ENCODE results near the gene MAST4. TPM values are rescaled to one million over a fixed set of nuclear protein-coding genes. Genes with fewer than 3 reads are reported as not detected.

The MAST4 gene
- total RNA-seq, 4 donors from 2014 or later = 55.3 to 148 (median 110) TPM

DNA sequence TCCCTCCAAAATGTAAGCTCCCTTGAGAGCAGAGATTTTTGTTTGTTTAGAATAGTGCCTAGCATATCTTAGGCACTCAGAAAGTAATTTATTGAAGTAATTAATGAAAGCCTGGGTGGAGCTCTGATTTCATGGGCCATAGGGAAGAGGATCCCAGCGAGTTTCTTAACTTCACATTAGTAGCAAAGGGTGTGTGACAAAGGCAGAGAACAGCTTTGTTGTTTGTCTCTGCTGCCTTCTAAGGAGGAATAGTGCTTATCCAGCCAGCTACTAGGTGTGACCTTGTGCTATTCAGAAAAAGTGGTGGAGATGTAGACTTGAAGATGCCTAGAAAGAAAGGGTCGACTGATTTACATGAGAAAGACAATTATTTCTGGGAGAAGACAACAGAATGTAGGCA is 451.4 kb downstream of the MAST4 start:
- peaks cover 9 to 71% (median 22%) of the 10 kb centered on the region in 3 donors for H3K4me1 ChIP-seq
- TF ChIP-seq, protein P1, sequence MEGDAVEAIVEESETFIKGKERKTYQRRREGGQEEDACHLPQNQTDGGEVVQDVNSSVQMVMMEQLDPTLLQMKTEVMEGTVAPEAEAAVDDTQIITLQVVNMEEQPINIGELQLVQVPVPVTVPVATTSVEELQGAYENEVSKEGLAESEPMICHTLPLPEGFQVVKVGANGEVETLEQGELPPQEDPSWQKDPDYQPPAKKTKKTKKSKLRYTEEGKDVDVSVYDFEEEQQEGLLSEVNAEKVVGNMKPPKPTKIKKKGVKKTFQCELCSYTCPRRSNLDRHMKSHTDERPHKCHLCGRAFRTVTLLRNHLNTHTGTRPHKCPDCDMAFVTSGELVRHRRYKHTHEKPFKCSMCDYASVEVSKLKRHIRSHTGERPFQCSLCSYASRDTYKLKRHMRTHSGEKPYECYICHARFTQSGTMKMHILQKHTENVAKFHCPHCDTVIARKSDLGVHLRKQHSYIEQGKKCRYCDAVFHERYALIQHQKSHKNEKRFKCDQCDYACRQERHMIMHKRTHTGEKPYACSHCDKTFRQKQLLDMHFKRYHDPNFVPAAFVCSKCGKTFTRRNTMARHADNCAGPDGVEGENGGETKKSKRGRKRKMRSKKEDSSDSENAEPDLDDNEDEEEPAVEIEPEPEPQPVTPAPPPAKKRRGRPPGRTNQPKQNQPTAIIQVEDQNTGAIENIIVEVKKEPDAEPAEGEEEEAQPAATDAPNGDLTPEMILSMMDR (IDR thresholded peaks at IDR 0.05) = no peak
- TF ChIP-seq POLR2A (IDR thresholded peaks at IDR 0.05) = no peak
- intact Hi-C loops (cut with DNase I) = no loop called here
- no peaks in the 10 kb centered on the region for H3K27me3 ChIP-seq
- 52 to 68% methylated on average over 2 of the region's 2 CpGs for WGBS, 2 donors
- no peak overlapping the region for H3K4me3 ChIP-seq
- no peak for DNase-seq
- no peaks in the 10 kb centered on the region for H3K9me3 ChIP-seq
- peaks cover 0 to 22% (median 0%) of the 10 kb centered on the region in 3 donors for H3K36me3 ChIP-seq
- H3K27ac ChIP-seq = peak overlapping the region in 2 of 4 donors; percentile 2 to 43

DNA sequence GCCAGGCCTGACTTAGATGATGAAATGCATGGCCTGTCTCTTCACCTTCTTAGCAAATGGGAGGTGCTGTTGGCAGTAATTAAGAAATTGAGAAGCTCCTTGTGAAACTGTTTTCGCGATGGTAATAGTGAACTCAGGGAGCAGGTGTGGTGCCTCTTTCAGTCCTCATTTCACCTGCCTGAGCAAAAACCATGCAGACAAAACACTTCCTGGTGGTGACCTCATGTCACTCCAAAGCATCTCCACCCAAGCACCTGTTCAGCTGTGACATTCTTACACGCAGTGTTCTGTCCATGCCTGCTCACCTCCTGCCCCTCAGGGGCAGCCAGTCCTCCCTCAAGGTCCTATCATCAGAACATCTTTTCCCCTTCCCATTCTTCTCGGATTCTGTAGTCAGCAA is 453.9 kb downstream of the MAST4 start:
- 61 to 67% methylated on average over 4 of the region's 4 CpGs for WGBS, 2 donors
- H3K4me1 ChIP-seq = peaks cover 9 to 61% (median 22%) of the 10 kb centered on the region in 3 donors
- H3K36me3 ChIP-seq = peaks cover 0 to 33% (median 0%) of the 10 kb centered on the region in 3 donors
- intact Hi-C loops (cut with DNase I) = no loop called here
- no peaks in the 10 kb centered on the region for H3K27me3 ChIP-seq
- DNase-seq = no peak
- H3K27ac ChIP-seq = peak overlapping the region in 3 of 4 donors; percentile 40 to 54 (median 52)
- no peak for TF ChIP-seq POLR2A (IDR thresholded peaks at IDR 0.05)
- TF ChIP-seq, protein P1 (IDR thresholded peaks at IDR 0.05) = no peak
- H3K4me3 ChIP-seq = no peak overlapping the region
- H3K9me3 ChIP-seq = no peaks in the 10 kb centered on the region

DNA sequence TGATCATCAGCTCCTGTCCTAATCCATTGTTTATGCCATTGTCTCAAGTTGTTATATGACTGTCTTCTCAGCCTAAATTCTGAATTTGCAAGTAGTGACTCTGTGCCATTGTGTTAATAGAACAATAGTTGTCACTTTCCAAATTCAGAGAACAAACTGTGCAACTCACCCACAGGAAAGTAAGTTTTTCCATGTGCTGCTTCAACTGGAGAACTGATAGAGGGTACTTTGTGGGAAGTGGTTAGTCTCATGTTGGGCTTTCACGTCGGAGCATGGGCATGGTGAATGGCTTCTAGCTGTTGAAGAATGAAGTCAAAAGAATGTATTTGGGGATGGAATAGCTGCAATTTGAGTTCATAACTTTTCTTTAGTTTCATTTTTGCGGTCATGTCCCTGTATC is 454.4 kb downstream of the MAST4 start:
- DNase-seq = no peak
- TF ChIP-seq POLR2A (IDR thresholded peaks at IDR 0.05) = no peak
- TF ChIP-seq, protein P1 (IDR thresholded peaks at IDR 0.05) = no peak
- 69 to 81% methylated on average over 3 of the region's 3 CpGs for WGBS, 2 donors
- Histone ChIP-seq H3K27me3 (no peaks in the 10 kb centered on the region), H3K4me1 (peaks cover 9 to 56% (median 22%) of the 10 kb centered on the region in 3 donors), H3K36me3 (peaks cover 0 to 35% (median 0%) of the 10 kb centered on the region in 3 donors), H3K9me3 (no peaks in the 10 kb centered on the region), H3K27ac (peak overlapping the region in 3 of 4 donors; percentile 40 to 54 (median 52)), H3K4me3 (no peak overlapping the region)
- intact Hi-C loops (cut with DNase I) = no loop called here

DNA sequence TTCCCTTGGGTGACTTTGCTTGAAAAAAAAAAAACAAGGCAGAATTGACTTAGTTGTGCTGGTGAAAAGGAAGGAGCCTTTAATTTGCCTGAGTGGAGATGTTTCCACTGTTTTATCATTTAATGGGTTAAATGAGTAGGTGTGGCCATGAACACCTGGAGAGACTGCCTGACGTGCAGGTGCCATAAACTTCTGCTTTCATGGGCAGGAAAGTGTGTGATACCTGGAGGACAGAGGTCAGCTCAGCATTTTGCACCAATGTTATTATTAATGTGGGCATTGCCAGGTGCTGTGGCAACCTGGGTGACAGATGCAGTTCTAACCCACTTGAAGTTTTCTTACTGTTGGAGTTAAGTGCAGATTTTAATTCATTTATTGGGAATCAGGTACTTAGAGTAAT is 455.0 kb downstream of the MAST4 start:
- TF ChIP-seq, protein P1 (IDR thresholded peaks at IDR 0.05) = no peak
- no peak for TF ChIP-seq POLR2A (IDR thresholded peaks at IDR 0.05)
- H3K36me3 ChIP-seq = peaks cover 0 to 40% (median 0%) of the 10 kb centered on the region in 3 donors
- H3K9me3 ChIP-seq = no peaks in the 10 kb centered on the region
- peaks cover 9 to 51% (median 22%) of the 10 kb centered on the region in 3 donors for H3K4me1 ChIP-seq
- DNase-seq = no peak
- peak overlapping the region in 2 of 4 donors; percentile 17 to 54 for H3K27ac ChIP-seq
- 42 to 50% methylated on average over 1 of the region's 1 CpG for WGBS, 2 donors
- intact Hi-C loops (cut with DNase I) = no loop called here
- no peaks in the 10 kb centered on the region for H3K27me3 ChIP-seq
- H3K4me3 ChIP-seq = no peak overlapping the region

DNA sequence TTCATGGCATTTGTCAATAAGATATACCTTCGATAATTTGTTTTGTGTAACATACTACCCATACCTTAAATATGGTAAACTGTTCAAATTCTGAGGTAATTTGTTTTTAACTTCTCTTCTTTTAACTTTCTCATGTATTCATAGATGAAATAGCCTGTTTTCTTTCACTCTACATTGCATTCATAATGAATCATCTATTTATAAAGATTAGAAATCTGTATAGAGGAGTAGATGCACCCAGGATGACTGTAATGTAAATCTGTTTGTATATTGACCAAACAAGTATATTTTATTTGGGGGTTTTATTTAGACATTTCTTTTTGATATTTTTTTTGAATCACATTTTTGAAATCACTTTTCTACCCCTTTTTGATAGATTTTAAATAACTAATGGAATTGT is 455.8 kb downstream of the MAST4 start:
- no peaks in the 10 kb centered on the region for H3K27me3 ChIP-seq
- peaks cover 0 to 49% (median 3%) of the 10 kb centered on the region in 3 donors for H3K36me3 ChIP-seq
- no peaks in the 10 kb centered on the region for H3K9me3 ChIP-seq
- TF ChIP-seq POLR2A (IDR thresholded peaks at IDR 0.05) = no peak
- TF ChIP-seq, protein P1 (IDR thresholded peaks at IDR 0.05) = no peak
- no peak overlapping the region for H3K27ac ChIP-seq
- peaks cover 7 to 42% (median 19%) of the 10 kb centered on the region in 3 donors for H3K4me1 ChIP-seq
- H3K4me3 ChIP-seq = no peak overlapping the region
- intact Hi-C loops (cut with DNase I) = no loop called here
- DNase-seq = no peak
- WGBS, 2 donors = 74 to 83% methylated on average over 1 of the region's 1 CpG

Data from esophagus squamous epithelium (tissue), 5 donors.